ENCODE measurements around the gene SPRR2D. TPM values are rescaled to one million over a fixed set of nuclear protein-coding genes. Genes with fewer than 3 reads are reported as not detected.

SPRR2D gene
- total and polyA plus RNA-seq, 2 of the 4 experiments (the other 2 are of a cell fraction) = not detected

- no peak overlapping the region for H4K5ac ChIP-seq (ENCODE audit: low read depth, low read length)
- no peak overlapping the region for H2BK20ac ChIP-seq (ENCODE audit: low read depth, low read length)
- dilution Hi-C loops (cut with HindIII; ENCODE audit: low sequenced_read_pairs, unreplicated experiment) (no loop called here), in situ Hi-C loops (cut with MboI; ENCODE audit: low sequenced_read_pairs) (no loop called here), intact Hi-C loops (cut with micrococcal nuclease) (no loop called here)
- H4K8ac ChIP-seq (ENCODE audit: low read depth in 2 of 2, low read length in 2 of 2) = no peak overlapping the region
- H2AK5ac ChIP-seq (ENCODE audit: low read depth, low read length) = no peak overlapping the region
- ATAC-seq (ENCODE audit: low read depth) (no peak), DNase-seq (no peak)
- ChIA-PET CTCF (no interaction called here), POLR2A (ENCODE audit: unreplicated experiment) (no interaction called here)
- no peak overlapping the region for H3K18ac ChIP-seq (ENCODE audit: low read depth, low read length)
- H3K9ac ChIP-seq (ENCODE audit: low read depth, low read length) = no peak overlapping the region
- H3K4me1 ChIP-seq (ENCODE audit: control insufficient read depth, insufficient read depth, low read length) = no peaks in the 10 kb centered on the region
- H3K4ac ChIP-seq (ENCODE audit: low read depth, low read length) = no peak overlapping the region
- no TSS peak for BruUV-seq (replicated peaks)
- no peak overlapping the region for H3K4me2 ChIP-seq (ENCODE audit: low read depth, low read length)
- TF ChIP-seq CTCF (conservative IDR thresholded peaks at IDR 0.05; ENCODE audit: low read depth, low read length) (no peak), MAFK (IDR thresholded peaks at IDR 0.05; ENCODE audit: low read depth, low read length) (no peak), USF2 (IDR thresholded peaks at IDR 0.05; ENCODE audit: low read depth, low read length) (no peak), BHLHE40 (IDR thresholded peaks at IDR 0.05; ENCODE audit: low read depth, low read length) (no peak), MAZ (IDR thresholded peaks at IDR 0.05; ENCODE audit: borderline replicate concordance, low read depth, low read length) (no peak), CHD1 (IDR thresholded peaks at IDR 0.05; ENCODE audit: low read depth, low read length) (no peak), SMC3 (IDR thresholded peaks at IDR 0.05; ENCODE audit: low read depth, low read length) (no peak), NFE2L2 (IDR thresholded peaks at IDR 0.05; ENCODE audit: low read depth, low read length) (no peak), FOS (IDR thresholded peaks at IDR 0.05; ENCODE audit: low read depth, low read length) (no peak), RCOR1 (IDR thresholded peaks at IDR 0.05; ENCODE audit: insufficient replicate concordance, low read length) (no peak)
- H3K36me3 ChIP-seq (ENCODE audit: control insufficient read depth, insufficient read depth, low read length) = no peaks in the 10 kb centered on the region
- H3K27me3 ChIP-seq (ENCODE audit: control insufficient read depth, insufficient read depth, low read length) = no peaks in the 10 kb centered on the region
- no peak overlapping the region for H2BK5ac ChIP-seq (ENCODE audit: low read depth, low read length, poor library complexity, severe bottlenecking)
- H3K79me1 ChIP-seq (ENCODE audit: low read depth in 1 of 2, low read length in 2 of 2) = no peaks in the 10 kb centered on the region
- H3K9me1 ChIP-seq (ENCODE audit: insufficient read depth, low read length) = no peaks in the 10 kb centered on the region
- H4K91ac ChIP-seq (ENCODE audit: insufficient read depth, low read depth, low read length) = no peak overlapping the region
- H4K20me1 ChIP-seq (ENCODE audit: insufficient read depth, low read length) = no peaks in the 10 kb centered on the region
- H2BK15ac ChIP-seq (ENCODE audit: low read depth, low read length) = no peak overlapping the region
- H3K23ac ChIP-seq (ENCODE audit: low read depth, low read length) = no peak overlapping the region
- 74% methylated on average over 3 of the region's 7 CpGs; no CpG with 5 or more reads in 1 of the 2 experiments for WGBS, 2 experiments (ENCODE audit: extremely low coverage in 2 of 2, insufficient read length in 1 of 2)
- H3K14ac ChIP-seq (replicated peaks; ENCODE audit: low read depth, low read length) = no peak overlapping the region
- no peak overlapping the region for H3K56ac ChIP-seq (ENCODE audit: extremely low read depth, insufficient read depth, low read length)
- no peak overlapping the region for H3K27ac ChIP-seq (ENCODE audit: insufficient read depth, low read length)
- H3K4me3 ChIP-seq (ENCODE audit: insufficient read depth, low read depth, low read length) = no peak overlapping the region
- H2AK9ac ChIP-seq (replicated peaks; ENCODE audit: low read depth, low read length, poor library complexity) = no peak overlapping the region
- no peak overlapping the region for H2AFZ ChIP-seq (replicated peaks; ENCODE audit: low read length, poor library complexity)
- H3K9me3 ChIP-seq (ENCODE audit: control insufficient read depth, insufficient read depth, low read length) = no peaks in the 10 kb centered on the region
- H2BK120ac ChIP-seq (ENCODE audit: low read depth, low read length) = no peak overlapping the region
Measured at GRCh38 chr1:153023109-153023508, 17.8 kb downstream of the SPRR2D start.

Data from IMR-90 (cell line).